ENCODE data around the gene TMCO4. TPM values are rescaled to one million over a fixed set of nuclear protein-coding genes. Genes with fewer than 3 reads are reported as not detected.
A peak's percentile ranks its signal among the peaks of the same experiment; 100 is the strongest.

The TMCO4 gene
- total and polyA plus RNA-seq, 2 of the 8 experiments (the other 6 are each of a cell fraction or from before 2014, with no cell fraction given) = 3.0 to 3.1 TPM

- Histone ChIP-seq H3K23me2 (ENCODE audit: low read depth, low read length) (no peaks in the 10 kb centered on the region), H2BK5ac (ENCODE audit: low read depth, low read length) (no peak overlapping the region), H3K9ac (replicated peaks in 1 of 4; ENCODE audit: extremely low read depth in 1 of 4, low read depth in 3 of 4, low read length in 3 of 4) (no peak overlapping the region), H3K79me1 (ENCODE audit: low read depth, low read length) (no peaks in the 10 kb centered on the region; the same call in 1 of the 2 replicates), H3K23ac (ENCODE audit: insufficient read length) (no peak overlapping the region), H3K4me2 (ENCODE audit: insufficient read depth in 1 of 2, low read depth in 2 of 2, low read length in 2 of 2) (no peak overlapping the region), H3K4ac (replicated peaks; ENCODE audit: insufficient read length, low read depth, low read length) (no peak overlapping the region), H3K4me1 (replicated peaks in 1 of 4; ENCODE audit: control insufficient read depth in 3 of 4, insufficient read depth in 4 of 4, low read length in 3 of 4) (peaks cover 0 to 5% (median 3%) of the 10 kb centered on the region in 4 experiments; a peak in 5 of 7 replicates), H2AK5ac (ENCODE audit: low read depth, low read length) (no peak overlapping the region), H3K36me3 (ENCODE audit: control insufficient read depth in 2 of 4, insufficient read depth in 4 of 4, low read length in 3 of 4) (no peaks in the 10 kb centered on the region), H4K8ac (ENCODE audit: extremely low read depth, insufficient read depth, low read length) (peak overlapping the region; percentile 25), H3K18ac (ENCODE audit: extremely low read depth, low read length) (no peak overlapping the region), H2BK20ac (ENCODE audit: low read length) (no peak overlapping the region), H4K20me1 (replicated peaks in 1 of 2; ENCODE audit: control insufficient read depth in 1 of 2, insufficient read depth in 2 of 2, low read length in 2 of 2) (peaks cover 0 to 2% of the 10 kb centered on the region in 2 experiments), H2BK15ac (ENCODE audit: low read length) (no peak overlapping the region), H3K14ac (ENCODE audit: insufficient read length) (no peak overlapping the region), H4K5ac (ENCODE audit: insufficient read length, low read depth, low read length) (no peak overlapping the region), H3K9me3 (ENCODE audit: insufficient read depth in 2 of 2, low read depth in 1 of 2, low read length in 1 of 2) (no peaks in the 10 kb centered on the region), H3K4me3 (ENCODE audit: extremely low read depth in 1 of 4, insufficient read depth in 2 of 4, low read depth in 3 of 4, low read length in 4 of 4) (no peak overlapping the region), H3K79me2 (ENCODE audit: control insufficient read depth in 1 of 2, insufficient read depth in 2 of 2, low read length in 2 of 2) (no peaks in the 10 kb centered on the region), H2BK120ac (replicated peaks; ENCODE audit: low read depth, low read length) (no peak overlapping the region), H2AFZ (ENCODE audit: low read length) (no peak overlapping the region), H2BK12ac (ENCODE audit: low read depth, low read length) (0 out of 2 replicates have a peak overlapping the region, but pooled peaks have one; percentile 87), H3K56ac (replicated peaks; ENCODE audit: insufficient read length, low read depth, low read length) (peak overlapping the region; percentile 7), H4K91ac (replicated peaks; ENCODE audit: insufficient read length, low read length) (peak overlapping the region; percentile 20), H3K27ac (ENCODE audit: low read depth, low read length) (no peak overlapping the region), H3K27me3 (replicated peaks in 1 of 4; ENCODE audit: control insufficient read depth in 3 of 4, extremely low read depth in 1 of 4, insufficient read depth in 3 of 4, low read length in 3 of 4) (peaks cover 0 to 6% (median 4%) of the 10 kb centered on the region in 4 experiments; a peak in 5 of 7 replicates)
- ChIA-PET POLR2A (ENCODE audit: partially characterized antibody) (no interaction called here), CTCF (ENCODE audit: partially characterized antibody) (interaction anchor here (0.8 to 0.9 kb wide), 2 partner anchors 10 to 17 kb away, joined by 3 read pairs; no protein-coding TSS in a partner anchor)
- DNase-seq (ENCODE audit: low read depth in 1 of 2, low spot score in 2 of 2) (no peak), FAIRE-seq (no peak)
- 91% methylated on average over 13 of the region's 13 CpGs; no CpG with 5 or more reads in 1 of the 2 experiments for WGBS, 2 experiments (ENCODE audit: extremely low coverage in 1 of 2, insufficient coverage in 1 of 2, insufficient read length in 1 of 2, insufficient replicate concordance in 2 of 2, low coverage in 1 of 2, low lambda C conversion rate in 2 of 2, missing lambda C conversion rate in 1 of 2)
- TF ChIP-seq TEAD4 (IDR thresholded peaks at IDR 0.05; ENCODE audit: low read depth, low read length) (no peak), ATF2 (IDR thresholded peaks at IDR 0.05; ENCODE audit: low read length) (no peak), TAF7 (optimal IDR thresholded peaks at IDR 0.05; ENCODE audit: borderline replicate concordance, low read depth, low read length) (no peak), KDM5A (IDR thresholded peaks at IDR 0.05; ENCODE audit: low read length) (no peak), SP4 (IDR thresholded peaks at IDR 0.05; ENCODE audit: low read length) (no peak), JUND (IDR thresholded peaks at IDR 0.05; ENCODE audit: low read length) (no peak), HDAC6 (IDR thresholded peaks at IDR 0.05; ENCODE audit: low read depth, low read length) (no peak), SIRT6 (IDR thresholded peaks at IDR 0.05; ENCODE audit: low read length) (no peak), GABPA (IDR thresholded peaks at IDR 0.05; ENCODE audit: borderline replicate concordance, insufficient read depth, low read length) (no peak), SRF (IDR thresholded peaks at IDR 0.05; ENCODE audit: low read depth, low read length) (no peak), HDAC2 (IDR thresholded peaks at IDR 0.05; ENCODE audit: borderline replicate concordance in 1 of 2, low read depth in 2 of 2, low read length in 2 of 2) (no peak), SP1 (IDR thresholded peaks at IDR 0.05; ENCODE audit: low read depth, low read length) (no peak), CEBPB (IDR thresholded peaks at IDR 0.05; ENCODE audit: low read depth, low read length) (no peak)
Observed at GRCh38 chr1:19658186-19658585, 141.5 kb downstream of the TMCO4 start.

Measured in H1 (cell line).